OCI-LY1 (cell line): ENCODE data around the gene PATJ.
"Not testable (repeated sequence)": the region's sequence is repeated elsewhere in the genome, so short reads cannot be mapped to it uniquely, and the experiment has no call there.

Experiments used
- H2AFZ ChIP-seq: fragments of 200-600 bp; sonication (generic), shearing (Covaris generic); 2 replicates; pipeline ENCODE4 v1.6.0; 2014; ENCODE audit warnings: antibody characterized with exemption, mild to moderate bottlenecking, low read length
- H3F3A ChIP-seq: fragments of 200-600 bp; sonication (generic), shearing (Covaris generic); 2 replicates; pipeline ENCODE4 v1.6.0; 2014; ENCODE audit warnings: mild to moderate bottlenecking, antibody characterized with exemption, low read length, moderate library complexity; ENCODE audit not compliant: insufficient read depth
- H3K27ac ChIP-seq: fragments of 200-600 bp; sonication (generic); 2 replicates; pipeline ENCODE4 v1.5.1; 2014; ENCODE audit warnings: low read length, mixed run types, mild to moderate bottlenecking, low read depth; ENCODE audit not compliant: poor library complexity, severe bottlenecking
- H3K27me3 ChIP-seq: fragments of 200-600 bp; sonication (generic); 2 replicates; pipeline ENCODE4 v1.6.0; 2014; ENCODE audit warnings: antibody characterized with exemption, mild to moderate bottlenecking, low read length, moderate library complexity; ENCODE audit not compliant: insufficient read depth
- H3K36me3 ChIP-seq: fragments of 200-600 bp; sonication (generic); 2 replicates; pipeline ENCODE4 v1.6.1; 2014; ENCODE audit warnings: mild to moderate bottlenecking, antibody characterized with exemption, low read length, moderate library complexity, mixed read lengths; ENCODE audit not compliant: insufficient read depth
- H3K4me1 ChIP-seq: fragments of 200-600 bp; sonication (generic); 2 replicates; pipeline ENCODE4 v1.5.1; 2014; ENCODE audit warnings: mild to moderate bottlenecking, low read length, moderate library complexity; ENCODE audit not compliant: insufficient read depth, severe bottlenecking
- H3K4me2 ChIP-seq: fragments of 200-600 bp; sonication (generic), shearing (Covaris generic); 2 replicates; pipeline ENCODE4 v1.6.1; 2014; ENCODE audit warnings: low read length
- H3K4me3 ChIP-seq: fragments of 200-600 bp; sonication (generic); 2 replicates; pipeline ENCODE4 v1.5.1; 2014; ENCODE audit warnings: low read length, low read depth, mild to moderate bottlenecking, mixed read lengths; ENCODE audit not compliant: poor library complexity, severe bottlenecking
- H3K79me2 ChIP-seq: fragments of 200-600 bp; shearing (Covaris generic); 2 replicates; pipeline ENCODE4 v1.6.1; 2016; ENCODE audit warnings: mixed run types, low read length, mixed read lengths; ENCODE audit not compliant: insufficient read depth
- H3K9ac ChIP-seq: fragments of 200-600 bp; sonication (generic), shearing (Covaris generic); 2 replicates; pipeline ENCODE4 v1.6.1; 2014; ENCODE audit warnings: mild to moderate bottlenecking, low read length, mixed read lengths
- H3K9me2 ChIP-seq: fragments of 200-600 bp; sonication (generic), shearing (Covaris generic); 2 replicates; pipeline ENCODE4 v1.6.1; 2014; ENCODE audit warnings: low read depth, mild to moderate bottlenecking, low read length, mixed read lengths
- H3K9me3 ChIP-seq: fragments of 200-600 bp; shearing (Covaris generic); 2 replicates; pipeline ENCODE4 v1.6.1; 2014; ENCODE audit warnings: low read length, mixed read lengths
- H4K20me1 ChIP-seq: fragments of 200-600 bp; sonication (generic), shearing (Covaris generic); 2 replicates; pipeline ENCODE4 v1.6.0; 2016; ENCODE audit warnings: mild to moderate bottlenecking, low read length; ENCODE audit not compliant: insufficient read depth
- EZH2 ChIP-seq: fragments of 200-600 bp; sonication (generic), shearing (Covaris generic); IDR thresholded peaks from 2 replicates; pipeline ENCODE4 v1.8.0; 2017; ENCODE audit warnings: borderline replicate concordance, mixed run types, mild to moderate bottlenecking, antibody characterized with exemption, low read length, moderate library complexity, mixed read lengths
- TF ChIP-seq, protein P1 (sequence below): fragments of 200-600 bp; sonication (generic), shearing (Covaris generic); IDR thresholded peaks from 2 replicates; pipeline ENCODE4 v1.5.1; 2017; ENCODE audit warnings: mild to moderate bottlenecking, antibody characterized with exemption, low read length, moderate library complexity, mixed read lengths

The PATJ gene

DNA sequence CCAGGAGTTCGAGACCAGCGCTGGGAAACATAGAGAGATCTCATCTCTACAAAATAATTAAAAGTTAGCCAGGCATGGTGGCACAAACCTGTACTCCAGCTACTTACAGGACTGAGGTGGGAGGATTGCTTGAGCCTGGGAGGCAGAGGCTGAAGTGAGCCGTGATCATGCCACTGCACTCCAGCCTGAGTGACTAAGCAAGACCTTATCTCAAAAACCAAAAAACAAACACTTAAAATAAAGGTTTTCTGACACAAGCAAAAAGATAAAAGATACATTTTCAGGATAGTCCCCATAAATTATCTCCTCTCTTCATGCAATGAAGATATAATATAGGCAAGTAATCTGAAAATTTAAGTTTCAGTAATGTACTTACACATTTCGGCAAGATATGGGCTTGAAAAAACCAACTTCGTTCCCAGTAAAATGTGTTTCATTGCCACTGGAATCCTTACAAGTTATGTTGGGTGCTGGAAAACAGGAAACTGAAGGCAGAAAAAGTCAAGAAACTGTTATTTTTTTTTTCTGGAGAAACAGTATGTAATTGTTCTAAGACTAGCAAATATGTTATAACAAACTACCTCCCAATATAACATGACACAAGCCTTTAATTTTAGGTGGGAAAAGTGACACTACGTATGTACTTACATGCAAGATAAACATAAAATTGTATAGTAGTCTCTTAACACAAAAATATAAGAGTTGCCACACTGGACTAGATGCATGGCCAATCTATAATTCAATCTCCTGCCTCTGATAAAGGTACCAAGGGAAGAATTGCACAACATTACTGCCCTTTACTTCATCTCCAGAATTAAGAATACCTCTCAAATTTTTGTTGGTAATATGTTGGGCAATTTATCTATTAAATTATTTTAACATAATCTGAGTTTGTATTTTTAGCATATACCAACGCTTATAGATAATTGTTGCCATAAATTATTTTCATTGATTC is 33.0 kb upstream of the PATJ start:
- Histone ChIP-seq H3K4me2 (no peak overlapping the region), H3K27ac (no peak overlapping the region), H3K9ac (no peak overlapping the region), H3F3A (no peaks in the 10 kb centered on the region), H3K4me3 (no peak overlapping the region), H3K4me1 (no peaks in the 10 kb centered on the region), H3K36me3 (peaks cover 53% of the 10 kb centered on the region), H3K79me2 (peaks cover 8% of the 10 kb centered on the region; the same call in 1 of the 2 replicates), H2AFZ (no peak overlapping the region), H3K27me3 (no peaks in the 10 kb centered on the region), H3K9me2 (no peaks in the 10 kb centered on the region), H3K9me3 (no peaks in the 10 kb centered on the region), H4K20me1 (no peaks in the 10 kb centered on the region)
- TF ChIP-seq EZH2, result no peak
- TF ChIP-seq, protein P1, sequence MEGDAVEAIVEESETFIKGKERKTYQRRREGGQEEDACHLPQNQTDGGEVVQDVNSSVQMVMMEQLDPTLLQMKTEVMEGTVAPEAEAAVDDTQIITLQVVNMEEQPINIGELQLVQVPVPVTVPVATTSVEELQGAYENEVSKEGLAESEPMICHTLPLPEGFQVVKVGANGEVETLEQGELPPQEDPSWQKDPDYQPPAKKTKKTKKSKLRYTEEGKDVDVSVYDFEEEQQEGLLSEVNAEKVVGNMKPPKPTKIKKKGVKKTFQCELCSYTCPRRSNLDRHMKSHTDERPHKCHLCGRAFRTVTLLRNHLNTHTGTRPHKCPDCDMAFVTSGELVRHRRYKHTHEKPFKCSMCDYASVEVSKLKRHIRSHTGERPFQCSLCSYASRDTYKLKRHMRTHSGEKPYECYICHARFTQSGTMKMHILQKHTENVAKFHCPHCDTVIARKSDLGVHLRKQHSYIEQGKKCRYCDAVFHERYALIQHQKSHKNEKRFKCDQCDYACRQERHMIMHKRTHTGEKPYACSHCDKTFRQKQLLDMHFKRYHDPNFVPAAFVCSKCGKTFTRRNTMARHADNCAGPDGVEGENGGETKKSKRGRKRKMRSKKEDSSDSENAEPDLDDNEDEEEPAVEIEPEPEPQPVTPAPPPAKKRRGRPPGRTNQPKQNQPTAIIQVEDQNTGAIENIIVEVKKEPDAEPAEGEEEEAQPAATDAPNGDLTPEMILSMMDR, result no peak

- Histone ChIP-seq H3K9ac (no peak overlapping the region), H2AFZ (no peak overlapping the region), H4K20me1 (no peaks in the 10 kb centered on the region), H3K4me3 (no peak overlapping the region), H3K4me1 (no peaks in the 10 kb centered on the region), H3F3A (no peaks in the 10 kb centered on the region), H3K36me3 (peaks cover 48% of the 10 kb centered on the region), H3K27me3 (no peaks in the 10 kb centered on the region), H3K4me2 (no peak overlapping the region), H3K9me2 (no peaks in the 10 kb centered on the region), H3K79me2 (peaks cover 9% of the 10 kb centered on the region; the same call in 1 of the 2 replicates), H3K27ac (no peak overlapping the region), H3K9me3 (no peaks in the 10 kb centered on the region)
- TF ChIP-seq EZH2, result no peak
These were observed 32.4 kb upstream of the PATJ start for GRCh38 chr1:61709908-61710289.

GRCh38 chr1:61711257-61711656 is 31.0 kb upstream of the PATJ start:
- H3K27me3 ChIP-seq, H3K9me2 ChIP-seq, H3K27ac ChIP-seq, H3K4me1 ChIP-seq, H3K4me3 ChIP-seq, H2AFZ ChIP-seq, H3K4me2 ChIP-seq, H3K9me3 ChIP-seq, H4K20me1 ChIP-seq, H3F3A ChIP-seq, H3K9ac ChIP-seq: not testable (repeated sequence)
- Histone ChIP-seq H3K36me3 (peaks cover 44% of the 10 kb centered on the region), H3K79me2 (peaks cover 13% of the 10 kb centered on the region; the same call in 1 of the 2 replicates)

DNA sequence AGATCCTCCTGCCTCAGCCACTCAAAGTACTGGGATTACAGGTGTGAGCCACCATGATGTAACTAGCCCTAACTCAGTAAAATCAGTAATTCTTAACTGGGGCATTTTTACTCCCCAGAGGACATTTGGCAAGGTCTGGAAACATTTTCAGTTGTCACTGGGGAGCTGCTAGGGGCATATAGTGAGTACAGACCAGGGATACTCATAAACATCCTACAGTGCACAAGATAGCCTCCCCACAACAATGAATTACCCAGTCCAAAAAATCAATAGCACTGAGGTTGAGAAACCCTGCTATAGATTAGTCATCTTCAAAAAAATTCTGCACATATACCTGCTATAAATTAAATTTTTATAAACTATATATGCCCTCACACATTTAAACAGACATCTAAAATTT is 30.3 kb upstream of the PATJ start:
- TF ChIP-seq EZH2, result no peak
- TF ChIP-seq, protein P1, result no peak
- no peak overlapping the region for H2AFZ ChIP-seq
- H3F3A ChIP-seq, result no peaks in the 10 kb centered on the region
- no peaks in the 10 kb centered on the region for H3K27me3 ChIP-seq
- H3K36me3 ChIP-seq, result peaks cover 40% of the 10 kb centered on the region
- no peak overlapping the region for H3K4me2 ChIP-seq
- no peak overlapping the region for H3K4me3 ChIP-seq
- no peaks in the 10 kb centered on the region for H4K20me1 ChIP-seq
- peaks cover 18% of the 10 kb centered on the region; the same call in 1 of the 2 replicates for H3K79me2 ChIP-seq
- no peaks in the 10 kb centered on the region for H3K9me2 ChIP-seq
- no peaks in the 10 kb centered on the region for H3K4me1 ChIP-seq
- no peak overlapping the region for H3K9ac ChIP-seq
- no peaks in the 10 kb centered on the region for H3K9me3 ChIP-seq
- no peak overlapping the region for H3K27ac ChIP-seq

DNA sequence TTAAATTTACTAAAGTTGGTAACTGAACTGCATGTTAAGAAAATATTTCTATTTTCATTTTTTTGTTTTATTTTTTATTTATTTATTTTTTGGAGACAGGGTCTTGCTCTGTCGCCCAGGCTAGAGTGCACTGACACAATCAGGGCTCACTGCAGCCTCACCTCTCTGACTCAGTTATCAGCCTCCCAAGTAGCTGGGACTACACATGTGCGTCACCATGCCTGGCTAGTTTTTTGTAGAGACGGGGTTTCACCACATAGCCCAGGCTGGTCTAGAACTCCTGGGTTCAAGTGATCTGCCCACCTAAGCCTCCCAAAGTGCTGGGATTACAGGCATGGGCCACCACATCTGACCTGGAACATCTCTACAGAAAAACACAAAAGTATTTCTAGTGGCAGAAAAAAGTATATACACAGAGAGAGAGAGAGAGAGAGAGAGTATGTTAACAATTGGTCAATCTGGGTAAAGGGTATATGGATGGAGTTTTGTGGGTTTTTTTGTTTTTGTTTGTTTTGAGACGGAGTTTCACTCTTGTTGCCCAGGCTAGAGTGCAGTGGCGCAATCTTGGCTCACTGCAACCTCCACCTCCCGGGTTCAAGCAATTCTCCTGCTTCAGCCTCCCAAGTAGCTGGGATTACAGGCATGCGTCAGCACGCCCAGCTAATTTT is 23.1 kb upstream of the PATJ start:
- not testable (repeated sequence) for H3K9me2 ChIP-seq, H3K27me3 ChIP-seq, H3K4me2 ChIP-seq, H3K9me3 ChIP-seq, H3K9ac ChIP-seq, H3F3A ChIP-seq, H3K4me3 ChIP-seq, H3K27ac ChIP-seq, H4K20me1 ChIP-seq, H2AFZ ChIP-seq
- Histone ChIP-seq H3K79me2 (peaks cover 45% of the 10 kb centered on the region), H3K36me3 (peaks cover 21% of the 10 kb centered on the region), H3K4me1 (peaks cover 23% of the 10 kb centered on the region)
